ENCODE measurements around the gene SMIM23.

SMIM23 gene

DNA sequence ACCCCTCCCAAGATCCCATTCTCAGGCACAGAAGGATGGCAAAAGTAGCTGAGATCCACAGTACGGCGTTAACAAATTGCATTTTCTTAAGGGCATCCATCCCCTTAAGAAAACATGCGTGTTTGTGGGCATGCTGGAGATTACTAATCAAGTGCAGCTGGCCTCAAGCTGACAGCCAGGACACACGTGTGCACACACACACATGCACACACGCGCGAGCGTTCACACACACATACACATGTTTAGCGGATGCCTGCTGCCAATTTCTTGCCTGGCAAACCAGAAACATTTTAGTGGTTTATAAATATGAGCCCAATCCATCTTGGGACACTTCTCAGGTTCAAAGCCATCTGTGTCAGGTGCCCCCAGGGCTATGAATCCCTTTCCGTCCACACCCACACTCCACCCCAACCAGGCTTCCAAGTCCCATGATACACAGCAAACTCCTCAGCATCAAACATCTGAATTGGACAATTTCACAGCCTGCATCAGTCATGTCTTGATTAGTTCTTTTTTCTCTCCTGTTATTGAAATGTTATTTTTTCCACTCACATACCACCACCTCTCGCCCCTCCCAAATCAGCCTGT is 23.5 kb upstream of the SMIM23 start:
- no peak for TF ChIP-seq OSR1 (CRISPR knock-in tag; IDR thresholded peaks at IDR 0.05)
- TF ChIP-seq ZNF565 (CRISPR knock-in tag; conservative IDR thresholded peaks at IDR 0.05; ENCODE audit: low read depth) = no peak
- no peak for TF ChIP-seq ZNF8 (CRISPR knock-in tag; IDR thresholded peaks at IDR 0.05)
- TF ChIP-seq, protein P1, sequence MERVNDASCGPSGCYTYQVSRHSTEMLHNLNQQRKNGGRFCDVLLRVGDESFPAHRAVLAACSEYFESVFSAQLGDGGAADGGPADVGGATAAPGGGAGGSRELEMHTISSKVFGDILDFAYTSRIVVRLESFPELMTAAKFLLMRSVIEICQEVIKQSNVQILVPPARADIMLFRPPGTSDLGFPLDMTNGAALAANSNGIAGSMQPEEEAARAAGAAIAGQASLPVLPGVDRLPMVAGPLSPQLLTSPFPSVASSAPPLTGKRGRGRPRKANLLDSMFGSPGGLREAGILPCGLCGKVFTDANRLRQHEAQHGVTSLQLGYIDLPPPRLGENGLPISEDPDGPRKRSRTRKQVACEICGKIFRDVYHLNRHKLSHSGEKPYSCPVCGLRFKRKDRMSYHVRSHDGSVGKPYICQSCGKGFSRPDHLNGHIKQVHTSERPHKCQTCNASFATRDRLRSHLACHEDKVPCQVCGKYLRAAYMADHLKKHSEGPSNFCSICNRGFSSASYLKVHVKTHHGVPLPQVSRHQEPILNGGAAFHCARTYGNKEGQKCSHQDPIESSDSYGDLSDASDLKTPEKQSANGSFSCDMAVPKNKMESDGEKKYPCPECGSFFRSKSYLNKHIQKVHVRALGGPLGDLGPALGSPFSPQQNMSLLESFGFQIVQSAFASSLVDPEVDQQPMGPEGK (CRISPR knock-in tag; IDR thresholded peaks at IDR 0.05; ENCODE audit: borderline replicate concordance) = no peak
- no peak for TF ChIP-seq CSDC2 (CRISPR knock-in tag; IDR thresholded peaks at IDR 0.05)
- no peak for ATAC-seq

DNA sequence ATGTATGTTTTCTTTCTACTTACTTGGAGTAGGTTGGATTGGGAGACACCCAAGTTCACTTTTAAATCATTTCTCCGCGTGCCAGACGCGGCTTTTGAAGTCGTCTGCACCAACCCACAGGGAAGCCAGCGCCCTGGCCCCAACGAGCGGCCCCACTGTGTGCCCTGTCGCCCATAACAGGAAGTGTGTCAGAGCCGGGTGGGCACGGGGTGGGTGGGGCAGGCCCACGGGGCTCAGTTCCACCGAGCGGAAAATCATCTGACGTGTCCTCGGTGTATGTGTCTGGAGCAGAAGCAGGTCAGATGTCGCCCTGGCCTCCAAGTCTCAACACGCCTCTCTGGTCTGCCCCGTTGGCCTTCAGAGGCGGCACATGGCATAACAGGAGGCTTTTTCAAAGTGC is 22.7 kb upstream of the SMIM23 start:
- TF ChIP-seq ZNF8 (CRISPR knock-in tag; IDR thresholded peaks at IDR 0.05) (no peak), BACH2 (CRISPR knock-in tag; IDR thresholded peaks at IDR 0.05; ENCODE audit: borderline replicate concordance) (no peak), ZFP30 (CRISPR knock-in tag; IDR thresholded peaks at IDR 0.05) (no peak), RARB (CRISPR knock-in tag; IDR thresholded peaks at IDR 0.05) (no peak), ZC3H10 (CRISPR knock-in tag; IDR thresholded peaks at IDR 0.05) (no peak), ESRRG (CRISPR knock-in tag; IDR thresholded peaks at IDR 0.05) (no peak), ISL1 (CRISPR knock-in tag; IDR thresholded peaks at IDR 0.05) (no peak)
- TF ChIP-seq, protein P2, sequence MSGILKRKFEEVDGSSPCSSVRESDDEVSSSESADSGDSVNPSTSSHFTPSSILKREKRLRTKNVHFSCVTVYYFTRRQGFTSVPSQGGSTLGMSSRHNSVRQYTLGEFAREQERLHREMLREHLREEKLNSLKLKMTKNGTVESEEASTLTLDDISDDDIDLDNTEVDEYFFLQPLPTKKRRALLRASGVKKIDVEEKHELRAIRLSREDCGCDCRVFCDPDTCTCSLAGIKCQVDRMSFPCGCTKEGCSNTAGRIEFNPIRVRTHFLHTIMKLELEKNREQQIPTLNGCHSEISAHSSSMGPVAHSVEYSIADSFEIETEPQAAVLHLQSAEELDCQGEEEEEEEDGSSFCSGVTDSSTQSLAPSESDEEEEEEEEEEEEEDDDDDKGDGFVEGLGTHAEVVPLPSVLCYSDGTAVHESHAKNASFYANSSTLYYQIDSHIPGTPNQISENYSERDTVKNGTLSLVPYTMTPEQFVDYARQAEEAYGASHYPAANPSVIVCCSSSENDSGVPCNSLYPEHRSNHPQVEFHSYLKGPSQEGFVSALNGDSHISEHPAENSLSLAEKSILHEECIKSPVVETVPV (CRISPR knock-in tag; IDR thresholded peaks at IDR 0.05) = no peak
- TF ChIP-seq, protein P3, sequence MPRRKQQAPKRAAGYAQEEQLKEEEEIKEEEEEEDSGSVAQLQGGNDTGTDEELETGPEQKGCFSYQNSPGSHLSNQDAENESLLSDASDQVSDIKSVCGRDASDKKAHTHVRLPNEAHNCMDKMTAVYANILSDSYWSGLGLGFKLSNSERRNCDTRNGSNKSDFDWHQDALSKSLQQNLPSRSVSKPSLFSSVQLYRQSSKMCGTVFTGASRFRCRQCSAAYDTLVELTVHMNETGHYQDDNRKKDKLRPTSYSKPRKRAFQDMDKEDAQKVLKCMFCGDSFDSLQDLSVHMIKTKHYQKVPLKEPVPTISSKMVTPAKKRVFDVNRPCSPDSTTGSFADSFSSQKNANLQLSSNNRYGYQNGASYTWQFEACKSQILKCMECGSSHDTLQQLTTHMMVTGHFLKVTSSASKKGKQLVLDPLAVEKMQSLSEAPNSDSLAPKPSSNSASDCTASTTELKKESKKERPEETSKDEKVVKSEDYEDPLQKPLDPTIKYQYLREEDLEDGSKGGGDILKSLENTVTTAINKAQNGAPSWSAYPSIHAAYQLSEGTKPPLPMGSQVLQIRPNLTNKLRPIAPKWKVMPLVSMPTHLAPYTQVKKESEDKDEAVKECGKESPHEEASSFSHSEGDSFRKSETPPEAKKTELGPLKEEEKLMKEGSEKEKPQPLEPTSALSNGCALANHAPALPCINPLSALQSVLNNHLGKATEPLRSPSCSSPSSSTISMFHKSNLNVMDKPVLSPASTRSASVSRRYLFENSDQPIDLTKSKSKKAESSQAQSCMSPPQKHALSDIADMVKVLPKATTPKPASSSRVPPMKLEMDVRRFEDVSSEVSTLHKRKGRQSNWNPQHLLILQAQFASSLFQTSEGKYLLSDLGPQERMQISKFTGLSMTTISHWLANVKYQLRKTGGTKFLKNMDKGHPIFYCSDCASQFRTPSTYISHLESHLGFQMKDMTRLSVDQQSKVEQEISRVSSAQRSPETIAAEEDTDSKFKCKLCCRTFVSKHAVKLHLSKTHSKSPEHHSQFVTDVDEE (CRISPR knock-in tag; IDR thresholded peaks at IDR 0.05) = no peak
- no peak for ATAC-seq

DNA sequence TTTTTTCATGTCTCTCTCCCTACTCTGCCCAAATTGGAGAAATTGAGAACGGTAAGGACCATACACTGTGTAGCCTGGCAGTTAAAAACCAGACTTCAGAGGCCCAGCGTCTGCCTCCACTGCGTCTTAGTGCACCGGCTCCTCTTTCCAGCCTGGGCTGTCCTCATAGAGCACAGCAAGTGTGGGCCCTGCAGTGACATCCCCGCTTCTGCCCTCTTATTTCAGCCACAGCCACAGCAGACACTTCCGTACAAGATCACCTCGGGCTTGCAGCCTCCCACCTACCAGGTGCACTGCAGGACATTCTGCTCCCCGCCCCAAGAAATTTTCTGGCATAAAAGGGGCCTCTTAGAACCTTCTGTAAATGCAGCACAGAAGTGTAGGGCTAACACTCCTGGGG is 21.4 kb upstream of the SMIM23 start:
- TF ChIP-seq PPARA (CRISPR knock-in tag; IDR thresholded peaks at IDR 0.05; ENCODE audit: borderline replicate concordance) (no peak), ISL1 (CRISPR knock-in tag; IDR thresholded peaks at IDR 0.05) (no peak), TOX (CRISPR knock-in tag; IDR thresholded peaks at IDR 0.05; ENCODE audit: borderline replicate concordance) (no peak), ZFP3 (CRISPR knock-in tag; IDR thresholded peaks at IDR 0.05) (no peak)
- TF ChIP-seq, protein P2 (CRISPR knock-in tag; IDR thresholded peaks at IDR 0.05) = no peak
- ATAC-seq = no peak

DNA sequence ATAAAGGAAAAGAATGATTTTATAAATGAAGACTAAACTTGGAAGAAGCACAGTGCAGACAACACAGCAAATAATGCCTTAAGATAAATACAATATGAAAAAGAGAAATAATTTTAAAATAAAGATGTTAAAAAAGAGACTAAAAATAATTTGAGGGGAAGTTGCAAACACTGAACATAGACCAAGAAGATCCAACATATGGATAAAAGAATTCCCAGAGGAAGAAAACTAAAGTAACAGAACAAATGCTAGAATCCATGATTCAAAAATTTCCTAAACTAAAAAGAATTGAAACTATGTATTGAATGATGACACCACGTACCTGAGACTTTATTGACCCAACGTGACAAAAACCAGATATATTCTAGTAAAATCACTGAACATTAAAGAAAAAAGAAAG is 18.7 kb upstream of the SMIM23 start:
- TF ChIP-seq, protein P4, sequence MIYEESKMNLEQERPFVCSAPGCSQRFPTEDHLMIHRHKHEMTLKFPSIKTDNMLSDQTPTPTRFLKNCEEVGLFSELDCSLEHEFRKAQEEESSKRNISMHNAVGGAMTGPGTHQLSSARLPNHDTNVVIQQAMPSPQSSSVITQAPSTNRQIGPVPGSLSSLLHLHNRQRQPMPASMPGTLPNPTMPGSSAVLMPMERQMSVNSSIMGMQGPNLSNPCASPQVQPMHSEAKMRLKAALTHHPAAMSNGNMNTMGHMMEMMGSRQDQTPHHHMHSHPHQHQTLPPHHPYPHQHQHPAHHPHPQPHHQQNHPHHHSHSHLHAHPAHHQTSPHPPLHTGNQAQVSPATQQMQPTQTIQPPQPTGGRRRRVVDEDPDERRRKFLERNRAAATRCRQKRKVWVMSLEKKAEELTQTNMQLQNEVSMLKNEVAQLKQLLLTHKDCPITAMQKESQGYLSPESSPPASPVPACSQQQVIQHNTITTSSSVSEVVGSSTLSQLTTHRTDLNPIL (CRISPR knock-in tag; IDR thresholded peaks at IDR 0.05; ENCODE audit: low read depth) = no peak
- TF ChIP-seq SNAI2 (CRISPR knock-in tag; IDR thresholded peaks at IDR 0.05) (no peak), ZFP30 (CRISPR knock-in tag; IDR thresholded peaks at IDR 0.05) (no peak), ESRRG (CRISPR knock-in tag; IDR thresholded peaks at IDR 0.05) (no peak), ZC3H10 (CRISPR knock-in tag; IDR thresholded peaks at IDR 0.05) (no peak), TOX (CRISPR knock-in tag; IDR thresholded peaks at IDR 0.05; ENCODE audit: borderline replicate concordance) (no peak), ZNF70 (CRISPR knock-in tag; IDR thresholded peaks at IDR 0.05) (no peak), OSR1 (CRISPR knock-in tag; IDR thresholded peaks at IDR 0.05) (no peak), PPARA (CRISPR knock-in tag; IDR thresholded peaks at IDR 0.05; ENCODE audit: borderline replicate concordance) (no peak), RARB (CRISPR knock-in tag; IDR thresholded peaks at IDR 0.05) (no peak), BACH2 (CRISPR knock-in tag; IDR thresholded peaks at IDR 0.05; ENCODE audit: borderline replicate concordance) (no peak), ISL1 (CRISPR knock-in tag; IDR thresholded peaks at IDR 0.05) (no peak), GLIS3 (CRISPR knock-in tag; IDR thresholded peaks at IDR 0.05) (no peak)
- TF ChIP-seq, protein P2 (CRISPR knock-in tag; IDR thresholded peaks at IDR 0.05) = no peak
- TF ChIP-seq, protein P5, sequence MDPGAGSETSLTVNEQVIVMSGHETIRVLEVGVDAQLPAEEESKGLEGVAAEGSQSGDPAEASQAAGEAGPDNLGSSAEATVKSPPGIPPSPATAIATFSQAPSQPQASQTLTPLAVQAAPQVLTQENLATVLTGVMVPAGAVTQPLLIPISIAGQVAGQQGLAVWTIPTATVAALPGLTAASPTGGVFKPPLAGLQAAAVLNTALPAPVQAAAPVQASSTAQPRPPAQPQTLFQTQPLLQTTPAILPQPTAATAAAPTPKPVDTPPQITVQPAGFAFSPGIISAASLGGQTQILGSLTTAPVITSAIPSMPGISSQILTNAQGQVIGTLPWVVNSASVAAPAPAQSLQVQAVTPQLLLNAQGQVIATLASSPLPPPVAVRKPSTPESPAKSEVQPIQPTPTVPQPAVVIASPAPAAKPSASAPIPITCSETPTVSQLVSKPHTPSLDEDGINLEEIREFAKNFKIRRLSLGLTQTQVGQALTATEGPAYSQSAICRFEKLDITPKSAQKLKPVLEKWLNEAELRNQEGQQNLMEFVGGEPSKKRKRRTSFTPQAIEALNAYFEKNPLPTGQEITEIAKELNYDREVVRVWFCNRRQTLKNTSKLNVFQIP (CRISPR knock-in tag; IDR thresholded peaks at IDR 0.05; ENCODE audit: borderline replicate concordance, low read depth) = no peak
- no peak for ATAC-seq

Data from SK-N-SH treated with all-trans-retinoic acid at 6 μM for 48 hours (cell line).